HG03280 (cell line): ENCODE data around the gene FBLN5.

Experiments used
- ATAC-seq: cut with Tn5 transposase; IDR thresholded peaks from one replicate; pipeline ENCODE4 v1.9.1; 2021; ENCODE audit warnings: mild to moderate bottlenecking, moderate library complexity; ENCODE audit not compliant: unreplicated experiment

Gene FBLN5

DNA sequence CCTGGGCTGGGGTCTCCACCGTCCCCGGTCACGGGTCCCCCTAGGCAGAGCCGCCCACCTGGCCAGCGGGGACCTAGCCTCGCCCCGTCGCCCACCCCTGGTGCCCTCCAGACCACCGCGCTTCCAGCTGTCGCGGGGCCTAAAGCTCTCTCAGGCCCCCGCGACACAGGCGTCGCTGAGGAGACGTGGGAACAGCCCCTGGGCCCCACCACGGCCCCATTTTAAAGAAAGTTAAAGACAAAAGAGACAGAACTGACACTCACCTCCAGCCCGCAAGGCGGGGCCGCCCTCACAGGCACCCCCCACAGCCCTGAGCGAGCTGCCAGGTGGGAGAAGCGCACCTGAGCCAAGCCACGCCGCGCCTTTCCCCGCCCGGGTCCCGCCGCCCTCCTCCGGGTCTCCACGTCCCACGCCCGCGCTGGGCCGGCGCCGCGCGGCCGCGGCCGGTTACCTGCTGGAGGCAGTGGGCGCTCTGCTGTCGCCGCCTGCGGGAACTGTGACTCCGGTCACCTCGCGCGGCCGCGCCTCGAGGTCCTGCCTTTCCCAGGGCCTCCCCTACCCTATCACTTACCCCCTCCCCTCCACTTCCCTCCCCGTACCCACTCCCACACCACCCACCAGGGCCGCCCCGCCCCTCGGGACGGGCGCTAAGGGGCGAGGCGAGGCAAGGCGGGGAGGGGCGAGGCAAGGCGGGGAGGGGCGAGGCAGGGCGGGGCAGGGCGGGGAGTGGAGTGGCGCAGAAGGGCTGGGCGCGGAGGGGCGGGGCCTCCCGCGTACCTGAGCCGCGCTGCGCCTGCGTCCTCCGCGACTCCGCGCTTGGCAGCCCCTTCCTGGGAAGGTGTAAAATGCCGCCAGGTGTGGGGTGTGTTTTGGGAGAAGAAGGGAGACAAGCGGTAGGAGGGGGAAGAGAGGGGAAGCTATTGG, 111.3 kb downstream of the FBLN5 start:
- ATAC-seq, result peak; percentile 82

DNA sequence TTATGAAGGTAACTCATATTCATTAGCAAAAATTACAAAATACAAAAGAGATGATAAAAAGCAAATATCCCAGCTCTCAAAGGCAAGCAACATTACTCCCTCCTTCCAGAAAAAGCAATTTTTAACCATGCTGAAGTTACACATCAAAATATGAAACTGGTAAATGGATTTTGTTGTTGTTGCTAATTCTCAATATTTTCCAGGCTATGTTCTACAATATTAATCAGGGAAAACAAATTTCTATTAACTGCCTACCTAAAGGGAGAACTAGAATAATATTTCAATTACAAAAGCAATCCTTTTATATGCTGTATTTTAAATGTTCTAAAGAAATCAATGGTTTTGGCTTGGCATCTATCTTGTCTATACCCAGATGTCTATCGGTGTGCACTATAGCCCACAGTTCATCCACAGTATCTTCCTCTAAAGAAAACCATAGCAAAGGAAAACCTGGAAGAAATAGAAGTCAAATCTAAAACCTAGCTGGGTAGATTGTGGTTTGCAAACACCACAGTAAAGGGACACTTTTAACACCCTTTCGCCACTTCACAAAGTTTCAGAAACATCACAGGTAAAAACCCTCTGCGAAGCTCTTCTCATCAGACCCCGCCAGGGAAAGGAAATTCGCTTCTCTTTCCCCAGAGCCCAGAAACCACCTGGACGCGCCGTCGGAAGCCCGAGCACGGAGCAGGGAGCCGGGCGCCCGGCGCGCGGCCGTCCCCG, 112.1 kb downstream of the FBLN5 start:
- ATAC-seq, result peak; percentile 7

DNA sequence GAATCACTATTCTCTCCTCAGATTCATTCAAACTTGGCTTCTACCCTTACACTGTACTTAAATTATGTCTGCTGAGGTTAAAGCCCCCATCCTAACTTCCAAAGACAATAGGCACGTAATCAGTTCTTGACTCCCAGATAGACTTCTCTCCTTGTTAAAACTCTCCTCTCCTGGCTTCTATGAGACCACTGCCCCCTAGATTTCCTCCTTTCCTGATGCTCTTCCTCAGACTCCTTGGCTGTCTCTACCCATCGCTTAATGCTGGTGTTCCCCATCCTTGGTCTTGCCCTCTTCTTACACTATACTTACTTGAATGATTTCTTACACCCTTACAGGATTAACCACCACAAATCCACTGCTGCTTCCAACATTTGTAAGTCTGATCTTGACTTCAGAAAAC, 112.9 kb downstream of the FBLN5 start:
- no peak for ATAC-seq

DNA sequence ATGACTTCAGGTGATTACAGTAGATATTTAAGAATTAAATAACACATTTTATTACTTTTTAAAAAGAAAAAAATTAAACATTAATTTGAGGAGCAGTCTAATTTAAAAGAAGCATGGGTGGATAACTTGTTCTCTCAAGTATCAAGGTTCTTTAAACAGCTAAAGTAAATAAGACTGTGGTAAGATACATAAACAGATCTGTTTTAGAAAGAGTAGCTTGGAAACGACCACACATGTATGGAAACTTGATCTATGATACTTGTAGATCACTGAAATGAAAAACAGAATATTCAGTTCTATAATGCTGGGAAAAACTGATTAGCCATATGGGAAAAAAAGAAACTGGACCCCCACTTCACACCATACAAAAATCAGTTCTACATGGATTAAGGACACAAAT, 116.2 kb downstream of the FBLN5 start:
- ATAC-seq, result no peak

DNA sequence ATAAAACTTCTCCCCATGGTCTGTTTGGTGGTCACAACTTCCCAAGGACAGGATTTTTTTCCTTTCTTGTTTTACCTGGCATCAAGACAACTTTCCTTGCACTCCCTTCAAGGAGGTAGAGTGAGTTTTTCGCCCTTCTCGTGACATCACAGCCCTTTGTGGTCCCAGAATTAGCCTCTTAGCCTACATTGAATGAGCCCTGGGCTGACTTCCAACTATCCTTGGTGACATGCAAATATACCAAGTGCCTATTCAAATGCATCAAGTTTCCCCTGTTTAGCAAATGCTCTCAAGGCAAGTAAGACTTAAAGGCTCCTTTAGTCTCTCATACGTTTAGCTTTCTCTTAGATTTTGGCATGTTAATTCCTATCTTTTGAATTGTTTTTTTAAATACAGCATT, 116.7 kb downstream of the FBLN5 start:
- no peak for ATAC-seq

DNA sequence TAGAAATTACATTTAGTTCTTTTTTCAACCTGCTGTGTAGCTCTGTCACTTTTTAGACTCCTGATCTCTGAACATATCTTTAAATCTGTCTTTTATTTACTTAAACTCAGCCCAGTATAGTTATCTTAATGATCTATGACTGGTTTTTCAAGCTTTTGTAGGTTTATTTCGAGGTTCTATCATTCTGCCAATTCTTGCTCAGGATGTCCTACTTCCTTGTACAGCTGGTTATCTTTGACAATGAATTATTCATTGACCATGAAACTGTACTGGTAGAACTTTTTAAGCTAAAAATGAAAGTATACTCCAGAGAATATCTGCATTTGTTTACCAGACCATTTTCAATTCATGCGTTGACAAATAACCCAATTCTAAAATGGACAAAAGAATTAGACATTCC, 118.0 kb downstream of the FBLN5 start:
- ATAC-seq, result no peak

DNA sequence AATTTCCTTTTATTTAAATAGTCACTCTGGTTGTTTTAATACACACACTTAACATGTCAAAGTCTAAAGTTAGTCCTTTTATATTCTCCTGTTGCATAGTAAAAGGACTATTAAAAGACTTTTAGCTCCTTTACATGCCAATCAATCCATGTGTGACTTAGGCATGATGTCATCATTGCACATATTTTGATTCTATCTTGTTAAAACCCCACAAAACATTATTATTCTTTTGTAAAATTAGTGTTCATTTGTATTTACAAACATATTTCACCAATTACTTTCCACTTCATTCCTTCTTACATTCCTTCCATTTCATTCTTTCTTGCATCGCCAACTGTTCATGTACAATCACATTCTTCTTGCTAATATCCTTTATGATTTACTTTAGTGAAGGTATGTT, 119.7 kb downstream of the FBLN5 start:
- no peak for ATAC-seq
